GM18508 (cell line): ENCODE measurements around the gene SMIM38.

ENCODE experiments used
- ATAC-seq: cut with Tn5 transposase; IDR thresholded peaks from one replicate; pipeline ENCODE4 v1.9.1; 2021; ENCODE audit warnings: moderate number of reproducible peaks; ENCODE audit not compliant: insufficient read depth, unreplicated experiment

Gene SMIM38

DNA sequence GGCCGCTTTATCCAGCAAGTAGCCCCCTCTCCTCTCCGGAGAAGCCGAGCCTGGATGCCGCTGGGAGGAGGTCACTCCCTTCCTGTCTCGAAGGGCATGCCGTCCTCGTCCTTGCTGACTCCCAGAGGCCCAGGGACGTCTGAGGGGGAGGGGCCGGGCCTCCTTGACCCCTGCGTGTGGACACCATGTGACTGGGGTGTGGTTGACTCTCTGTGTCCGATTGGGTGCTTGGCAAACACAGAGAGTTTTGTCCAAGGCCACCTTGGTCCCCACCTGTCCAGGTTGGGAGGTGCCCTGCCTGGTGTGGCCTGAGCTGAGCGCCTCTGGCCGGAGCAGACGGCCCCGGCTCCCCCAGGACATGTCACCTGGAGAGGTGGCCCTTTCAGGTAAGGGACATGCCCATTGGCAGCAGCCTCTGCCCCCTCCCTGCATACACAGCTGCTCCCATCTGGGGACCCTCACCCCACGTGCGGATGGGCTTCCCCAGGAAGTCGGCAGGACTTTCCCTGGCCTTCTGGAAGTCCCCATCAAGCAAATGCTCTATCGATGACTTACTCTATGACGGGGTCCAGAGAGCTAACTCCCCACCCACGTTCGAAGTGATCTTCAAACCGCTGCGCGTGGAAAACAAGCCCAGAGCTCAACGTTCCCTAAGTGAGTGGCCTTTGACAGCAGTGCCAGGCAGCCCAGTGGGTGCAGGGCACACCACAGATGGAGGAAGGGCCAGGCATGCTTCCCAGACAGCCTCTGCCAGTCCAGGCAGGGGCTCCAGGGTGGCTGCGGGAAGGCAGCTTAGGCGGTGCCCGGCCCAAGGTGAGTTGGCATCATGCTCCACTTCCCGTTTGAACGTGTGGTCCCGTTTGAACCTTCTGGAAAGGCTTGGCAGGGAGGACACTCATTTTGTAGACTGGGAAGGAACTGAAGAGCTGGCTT, at the start of gene SMIM38:
TSS of gene SMIM38 (plus strand) at position 634 of the 933 bp plus-strand sequence. CDS start 1,912 bp downstream, outside the sequence.
- no peak for ATAC-seq

DNA sequence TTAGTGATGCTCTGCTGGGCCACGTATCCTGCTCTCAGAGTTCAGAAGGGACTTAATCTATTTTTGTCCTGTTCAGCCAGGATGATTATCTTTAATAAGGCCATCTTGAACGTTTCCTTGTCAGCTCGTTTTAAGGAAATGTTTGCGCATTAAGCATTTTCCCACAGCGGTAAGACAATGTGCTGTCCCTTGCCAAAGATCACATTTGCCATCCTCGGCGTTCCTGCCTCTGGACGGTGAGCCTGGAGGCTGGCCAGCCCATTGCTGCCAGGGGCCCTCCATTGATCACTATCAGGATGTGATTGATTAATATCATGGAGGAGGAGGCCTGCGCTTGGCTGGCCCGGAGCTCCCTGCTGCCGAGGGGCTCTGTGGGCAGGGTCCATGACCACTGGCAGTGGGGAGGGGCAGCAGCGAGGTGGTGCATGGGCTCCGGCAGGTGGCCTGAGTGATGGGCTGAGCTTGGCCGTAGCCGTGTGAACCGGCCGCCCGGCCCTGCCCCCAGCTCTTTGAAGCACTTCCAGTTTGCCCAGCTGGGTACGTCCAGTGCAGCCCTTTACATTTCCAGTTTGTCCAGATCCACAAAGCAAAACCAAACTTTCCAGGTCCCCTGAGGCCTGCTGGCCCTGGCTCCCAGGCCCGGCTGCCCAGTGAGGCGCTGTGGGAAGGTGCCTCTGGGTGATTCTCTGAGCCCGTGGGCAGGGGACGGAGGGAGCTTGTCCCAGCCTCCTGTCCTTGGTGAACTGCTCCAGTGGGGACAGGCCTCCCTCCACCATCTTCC, 49.5 kb upstream of the SMIM38 start:
- no peak for ATAC-seq

DNA sequence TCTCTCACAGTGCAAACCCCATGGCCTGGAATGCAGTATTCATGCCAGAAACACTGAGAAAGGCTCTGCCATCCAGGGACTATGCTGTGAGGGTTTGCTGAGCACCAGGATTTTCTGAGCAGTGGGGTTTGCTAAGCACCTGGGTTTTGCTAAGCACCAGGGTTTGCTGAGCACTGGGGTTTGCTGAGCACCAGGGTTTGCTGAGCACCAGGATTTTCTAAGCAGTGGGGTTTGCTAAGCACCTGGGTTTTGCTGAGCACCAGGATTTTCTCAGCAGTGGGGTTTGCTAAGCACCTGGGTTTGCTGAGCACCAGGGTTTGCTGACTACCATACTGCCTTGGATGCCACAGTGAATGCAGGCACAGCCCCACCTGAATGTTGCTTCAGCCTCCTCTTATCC, 48.3 kb upstream of the SMIM38 start:
- no peak for ATAC-seq

DNA sequence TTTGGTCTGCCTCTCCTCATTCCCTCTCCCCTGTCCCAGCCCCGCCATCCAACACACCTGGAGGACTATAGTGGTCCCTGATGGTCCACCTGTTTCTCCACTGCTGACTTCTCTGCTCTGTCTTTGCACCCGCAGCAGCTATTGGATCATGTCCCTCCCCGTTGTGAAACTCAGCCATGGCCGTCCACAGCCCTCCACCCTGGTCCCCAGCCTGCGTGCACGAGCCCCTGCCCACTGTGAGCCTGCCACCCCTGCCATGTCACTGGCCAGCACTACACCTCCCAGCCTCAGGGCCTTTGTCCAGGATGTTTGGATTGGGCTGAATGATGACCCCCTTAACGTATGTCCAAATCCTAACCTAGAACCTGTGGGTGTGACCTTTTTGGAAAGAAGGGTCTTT, 47.7 kb upstream of the SMIM38 start:
- ATAC-seq: no peak

DNA sequence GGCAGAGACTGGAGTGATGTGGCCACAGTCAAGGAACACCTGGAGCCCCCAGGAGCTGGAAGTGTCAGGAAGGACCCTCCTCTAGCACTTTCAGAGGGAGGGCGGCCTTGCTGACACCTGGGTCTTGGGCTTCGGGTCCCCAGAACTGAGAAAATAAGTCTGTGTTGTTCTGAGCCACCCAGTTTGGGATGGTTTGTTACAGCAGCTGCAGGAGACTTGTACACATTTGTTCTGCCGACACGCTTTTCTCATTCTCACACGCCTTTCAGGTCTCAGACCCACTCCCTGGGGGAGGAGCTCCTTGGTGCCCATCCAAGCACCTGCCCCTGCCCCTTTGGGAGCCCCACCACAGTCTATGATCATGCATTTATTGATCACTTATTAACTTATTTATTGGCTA, 47.2 kb upstream of the SMIM38 start:
- no peak for ATAC-seq

DNA sequence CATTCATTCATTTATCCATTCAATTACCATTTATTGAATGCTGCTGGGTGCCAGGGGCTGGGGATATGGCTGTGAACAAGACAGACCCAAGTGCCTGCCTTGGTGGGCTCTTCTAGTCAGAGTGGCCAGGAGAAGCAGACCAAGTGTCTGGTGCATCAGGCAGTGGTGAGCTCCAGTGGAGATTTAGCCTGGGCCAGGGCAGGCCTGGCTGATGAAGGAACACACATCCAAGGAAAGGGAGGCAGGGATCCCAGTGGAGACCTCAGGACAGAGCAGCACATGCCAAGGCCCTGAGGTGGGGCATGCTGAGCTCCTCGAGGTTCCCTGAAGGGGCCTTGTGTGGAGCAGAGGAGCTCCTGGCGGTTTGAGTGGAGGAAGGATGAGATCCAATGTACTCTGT, 46.6 kb upstream of the SMIM38 start:
- ATAC-seq: no peak

DNA sequence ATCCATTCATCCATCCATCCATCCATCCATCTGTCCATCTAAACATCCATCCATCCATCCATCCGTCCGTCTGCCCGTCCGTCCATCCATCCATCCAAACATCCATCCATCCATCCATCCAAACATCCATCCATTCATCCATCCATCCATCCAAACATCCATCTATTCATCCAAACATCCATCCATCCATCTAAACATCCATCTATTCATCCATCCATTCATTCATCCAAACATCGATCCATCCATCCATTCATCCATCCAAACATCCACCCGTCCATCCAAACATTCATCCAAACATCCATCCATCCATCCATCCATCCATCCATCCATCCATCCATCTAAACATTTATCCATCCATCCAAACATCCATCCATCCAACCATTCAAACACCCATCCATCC, 45.3 kb upstream of the SMIM38 start:
- no peak for ATAC-seq

DNA sequence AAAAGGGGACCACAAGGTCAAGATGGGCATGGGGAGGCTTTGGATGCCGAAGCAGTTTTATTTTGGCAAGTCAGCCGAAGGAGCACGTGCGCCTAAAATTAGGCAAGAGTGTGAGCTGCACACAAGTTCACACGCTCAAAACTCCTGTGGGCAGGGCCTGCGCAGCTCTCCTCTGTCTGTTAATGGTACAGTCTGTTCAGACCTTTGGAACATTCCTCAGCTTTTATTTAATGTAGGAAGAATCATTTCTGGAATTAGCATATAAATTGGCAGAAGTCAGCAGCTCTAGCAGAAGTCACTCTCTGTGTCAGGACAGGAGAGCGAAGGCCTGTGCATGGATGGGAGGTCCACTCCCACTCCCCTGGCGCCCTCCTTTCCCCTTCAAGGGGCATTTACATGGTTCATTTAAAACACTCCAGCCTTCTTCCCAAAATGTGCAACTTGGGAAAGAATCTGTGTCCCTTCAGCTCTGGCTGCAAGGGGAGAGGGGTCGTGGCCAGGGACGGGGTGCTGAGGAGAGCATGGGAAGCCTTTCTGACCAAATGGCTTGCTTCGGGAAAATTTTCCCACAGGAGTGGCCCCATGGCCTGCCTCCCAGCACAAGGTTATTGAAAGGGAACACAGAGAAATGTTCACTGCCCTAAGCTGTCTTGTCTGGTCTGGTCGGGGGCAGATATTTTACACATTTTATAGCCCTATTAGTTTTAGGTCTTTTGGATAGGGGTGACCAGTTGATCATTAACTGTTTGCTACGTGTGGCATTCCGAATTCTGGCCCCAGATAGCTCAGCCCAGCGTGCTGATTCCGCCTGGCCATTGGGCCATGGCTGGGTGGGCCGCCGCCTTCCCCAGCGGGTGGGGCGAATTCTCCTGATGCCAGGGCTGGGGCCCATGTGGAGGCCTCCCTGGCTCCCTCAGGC, 43.9 kb upstream of the SMIM38 start:
- ATAC-seq: no peak

DNA sequence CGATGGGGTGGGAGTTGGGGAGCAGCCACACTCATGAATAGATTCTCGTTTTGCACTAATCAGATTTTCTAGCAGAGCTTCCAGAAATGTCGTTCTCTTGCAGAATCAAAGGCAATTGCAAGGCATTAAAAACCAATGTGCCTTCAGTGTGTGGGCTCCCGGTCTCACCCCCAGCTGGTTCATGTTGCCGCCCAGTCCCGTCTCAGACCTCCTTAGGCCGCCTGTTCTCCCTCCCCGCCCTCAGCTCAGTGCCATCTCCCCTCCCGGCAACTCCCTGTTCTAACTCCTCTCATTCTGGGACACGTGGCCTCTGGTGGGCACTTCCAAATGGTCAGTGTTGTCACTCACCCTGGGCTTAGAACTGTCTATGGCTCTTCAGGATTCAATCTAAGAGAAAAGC, 42.5 kb upstream of the SMIM38 start:
- no peak for ATAC-seq

DNA sequence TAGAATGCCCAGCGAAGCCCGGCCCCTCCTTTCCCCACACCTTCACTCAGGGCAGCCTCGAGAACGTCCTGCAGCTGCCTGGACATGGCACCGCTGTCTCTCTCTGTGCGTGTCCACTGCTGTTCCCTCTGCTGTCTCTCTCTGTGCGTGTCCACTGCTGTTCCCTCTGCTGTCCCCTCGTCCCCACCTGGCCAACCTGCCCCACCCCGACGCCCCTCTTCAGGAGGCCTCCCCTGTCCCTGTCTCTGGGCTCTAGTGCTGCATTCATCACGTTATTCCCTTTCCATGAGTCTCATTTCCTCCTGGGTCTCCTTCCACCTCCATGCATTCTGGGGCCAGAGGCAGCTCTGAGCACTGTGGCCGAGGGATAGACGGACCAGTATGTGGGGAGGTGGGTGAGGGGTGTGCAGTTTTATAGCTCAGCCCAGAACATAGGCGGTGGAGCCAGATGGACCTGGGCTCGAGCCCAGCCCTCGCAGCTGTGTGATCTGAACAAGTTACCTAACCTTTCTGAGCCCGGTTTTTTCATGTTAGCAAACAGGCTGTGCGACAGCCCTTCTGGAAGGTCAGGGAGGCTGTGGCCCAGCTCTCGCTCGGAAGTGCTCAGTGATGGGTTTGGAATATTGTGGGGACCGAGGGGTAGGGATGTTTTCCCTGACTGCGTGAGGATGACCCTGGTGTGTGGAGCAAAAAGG, 41.9 kb upstream of the SMIM38 start:
- no peak for ATAC-seq

DNA sequence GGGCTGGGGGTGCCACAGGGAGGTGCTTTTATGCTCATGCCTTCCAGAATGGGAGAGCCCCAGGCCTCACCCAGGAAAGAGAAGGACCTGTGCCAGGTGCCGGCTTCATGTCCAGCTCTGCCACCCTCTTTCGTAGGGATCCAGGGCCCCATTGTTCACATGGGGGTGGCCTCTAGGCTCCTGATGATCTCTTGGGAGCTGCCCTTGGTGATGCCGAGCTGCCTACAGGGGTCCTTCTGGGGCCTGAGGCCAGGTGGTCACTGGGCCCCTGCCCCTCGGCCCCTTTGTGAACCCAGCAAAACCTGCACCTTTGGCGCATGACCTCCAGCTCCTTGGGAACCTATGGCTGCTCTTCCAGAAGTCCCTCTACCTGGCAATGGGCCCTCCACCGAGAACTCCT, 41.4 kb upstream of the SMIM38 start:
- ATAC-seq: no peak

DNA sequence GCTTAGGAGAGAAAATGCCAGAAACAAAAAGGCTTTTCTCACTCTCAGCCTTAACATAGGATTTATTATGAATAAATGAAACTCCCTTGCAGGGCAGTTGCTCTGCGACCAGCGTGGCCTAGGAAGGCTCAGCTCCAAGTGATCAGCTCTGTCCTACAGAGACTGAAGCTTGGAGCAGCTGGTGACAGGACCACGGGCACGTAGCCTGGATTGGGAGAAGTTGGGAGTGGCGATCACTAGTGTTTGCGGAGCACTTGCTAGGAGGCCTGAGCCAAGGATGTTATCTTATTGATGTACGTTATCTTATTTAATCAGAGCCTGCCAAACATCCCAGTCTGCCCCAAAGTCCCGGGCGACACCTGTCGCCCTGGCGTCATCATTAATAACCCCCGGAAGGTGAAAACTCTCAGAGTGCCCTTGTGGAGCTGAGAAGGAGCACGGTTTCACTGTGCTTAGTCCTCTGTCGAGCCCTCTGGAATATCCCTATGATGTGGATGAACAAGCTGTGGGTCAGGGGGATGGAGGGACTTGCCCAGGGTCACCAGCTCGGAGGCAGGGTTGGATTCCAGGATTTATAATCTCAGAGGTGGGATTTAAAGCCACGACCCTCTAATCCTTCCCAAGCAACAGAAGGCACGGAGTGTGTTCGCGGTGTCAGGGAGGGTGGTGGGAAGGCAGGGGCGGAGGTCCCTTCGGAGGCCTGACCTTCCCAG, 40.8 kb upstream of the SMIM38 start:
- ATAC-seq: no peak

DNA sequence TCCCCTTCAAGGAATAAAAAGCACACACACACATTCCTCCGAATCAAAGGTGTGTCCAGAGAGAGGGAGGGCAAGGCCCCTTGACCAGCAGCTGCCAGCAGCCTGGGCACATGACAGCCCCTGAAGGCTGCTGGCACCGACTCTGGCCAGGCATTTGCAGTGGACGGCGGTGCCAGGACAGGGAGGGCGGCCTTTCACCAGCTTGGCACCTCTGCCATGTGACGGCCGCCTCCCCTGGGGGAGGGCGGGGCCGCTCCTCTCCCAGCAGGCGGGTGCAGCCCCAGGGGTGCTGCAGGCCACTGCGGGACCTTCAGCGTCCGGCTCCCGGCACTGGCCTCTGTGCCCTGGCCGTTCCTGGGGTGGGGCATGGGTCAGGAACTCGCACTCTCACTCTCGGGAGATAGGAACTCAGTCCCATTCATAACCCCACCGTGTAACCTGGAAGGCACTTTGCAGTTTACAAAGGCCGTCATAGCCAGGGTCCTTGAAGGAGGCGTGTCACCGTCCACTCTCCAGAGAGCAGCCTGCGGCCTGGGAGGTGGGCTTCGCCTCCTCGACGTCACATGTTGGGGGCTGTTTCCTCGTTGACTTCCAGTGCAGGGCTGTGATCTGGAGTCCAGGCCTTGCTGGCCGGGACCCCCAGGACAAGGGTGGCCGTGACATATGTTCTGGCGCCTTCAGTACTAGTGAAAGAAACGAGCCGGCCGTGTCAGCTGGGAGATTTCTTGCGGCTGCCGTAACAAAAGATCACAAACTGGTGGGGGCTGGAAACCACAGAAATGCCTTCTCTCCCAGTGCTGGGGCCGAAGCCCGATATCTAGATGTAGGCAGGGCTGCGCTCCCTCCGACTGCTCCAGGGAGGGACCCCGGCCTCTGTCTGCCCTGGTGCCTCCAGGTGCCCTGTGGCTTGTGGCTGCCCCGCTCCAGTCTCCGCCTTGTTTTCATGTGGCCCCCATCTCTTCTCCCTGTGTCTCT, 39.9 kb upstream of the SMIM38 start:
- no peak for ATAC-seq

DNA sequence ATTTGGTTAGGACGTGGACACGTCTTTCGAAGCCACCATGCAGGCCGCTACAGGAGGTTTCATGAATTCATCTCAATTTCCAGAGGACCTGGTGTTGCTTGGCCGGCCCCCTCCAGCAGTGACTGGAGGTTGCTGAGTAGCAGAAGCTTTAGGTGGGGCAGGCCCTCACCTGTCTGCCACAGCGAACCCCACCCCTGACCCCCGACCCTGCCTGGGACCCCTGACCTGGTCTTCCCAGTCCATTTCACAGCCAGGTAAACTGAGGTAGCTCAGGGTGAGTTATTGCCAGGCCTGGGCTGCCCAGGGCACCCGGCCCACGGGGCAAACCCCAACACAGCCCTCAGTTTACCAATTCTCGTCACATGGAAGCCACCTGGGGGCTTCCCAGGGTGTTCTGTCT, 39.1 kb upstream of the SMIM38 start:
- no peak for ATAC-seq

DNA sequence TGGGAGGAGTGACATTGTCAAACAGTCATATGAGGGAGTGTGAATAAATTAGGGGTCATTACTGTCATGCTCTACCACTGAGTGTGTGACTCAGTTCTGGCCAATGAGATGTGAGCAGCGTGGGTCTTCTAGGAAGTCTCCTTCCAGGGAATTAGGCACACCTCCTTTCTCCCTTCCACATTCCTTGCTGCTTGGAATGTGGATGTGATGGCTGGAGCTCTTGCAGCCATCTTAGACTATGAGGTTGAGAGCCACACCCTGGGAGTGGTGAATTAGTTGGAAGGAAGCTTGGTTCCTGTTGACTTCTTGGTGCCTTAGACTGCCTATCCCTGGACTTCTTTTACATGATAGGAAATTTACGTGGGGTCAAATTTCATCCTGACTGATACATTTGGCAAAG, 36.5 kb upstream of the SMIM38 start:
- no peak for ATAC-seq

DNA sequence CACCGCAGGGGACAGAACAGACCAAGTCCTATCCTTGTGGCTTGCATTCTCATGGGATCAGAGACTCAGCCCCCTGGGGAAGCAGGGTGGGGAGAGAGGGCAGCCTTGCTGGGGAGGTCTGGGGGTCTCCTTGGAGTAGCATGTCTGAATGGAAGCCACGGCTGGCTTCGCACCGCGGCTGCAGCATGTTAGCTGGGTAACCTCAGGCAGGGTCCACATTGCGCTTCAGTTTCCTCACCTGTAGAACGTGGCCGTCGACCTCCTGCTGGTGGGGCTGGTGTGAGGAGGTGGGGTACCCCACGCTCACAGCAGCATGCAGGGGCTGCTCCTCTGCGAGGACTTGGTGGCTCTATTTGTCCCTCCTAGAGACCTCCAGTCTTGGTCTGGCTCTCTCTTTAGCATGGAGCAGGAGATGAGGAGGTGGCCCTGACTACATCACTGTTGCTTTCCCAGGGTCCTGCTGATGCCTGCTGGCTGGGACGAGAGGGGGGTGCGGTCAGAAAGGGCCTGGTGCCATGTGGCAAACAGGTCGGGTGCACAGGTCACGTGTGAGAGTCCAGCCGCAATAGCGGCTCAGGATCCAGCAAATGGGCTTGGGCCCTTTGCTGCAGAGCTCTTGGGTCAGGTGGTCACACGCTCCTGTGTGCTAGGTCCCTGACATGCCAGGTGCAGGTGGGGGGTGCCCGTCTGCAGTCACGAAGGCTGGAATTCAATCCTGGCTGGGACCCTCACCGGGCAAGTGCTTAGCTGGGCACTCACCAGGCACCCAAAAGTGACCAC, 35.4 kb upstream of the SMIM38 start:
- no peak for ATAC-seq

DNA sequence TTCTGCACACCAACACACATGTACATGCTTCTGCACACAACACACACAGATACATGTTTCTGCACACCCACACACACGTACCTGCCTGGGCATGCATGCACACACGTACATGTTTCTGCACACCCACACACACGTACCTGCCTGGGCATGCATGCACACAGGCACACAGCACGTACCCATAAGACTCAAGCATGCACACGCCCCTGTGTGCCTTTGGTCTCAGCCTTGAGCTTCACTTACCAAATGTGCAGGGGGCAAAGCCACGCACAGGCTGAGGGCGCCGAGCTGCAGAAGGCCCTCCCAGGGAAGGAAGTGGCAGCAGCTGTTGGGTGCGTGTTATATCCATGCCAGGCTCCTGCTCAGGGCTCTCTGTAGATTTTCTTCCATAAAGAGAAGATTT, 34.7 kb upstream of the SMIM38 start:
- no peak for ATAC-seq
